ENCODE data around the gene RUSF1.
"Not testable (repeated sequence)": the region's sequence is repeated elsewhere in the genome, so short reads cannot be mapped to it uniquely, and the experiment has no call there.

The RUSF1 gene

GRCh38 chr16:31487071-31487719 lies 21.0 kb downstream of the RUSF1 start:
- no peak for DNase-seq (ENCODE audit: low spot score)

- DNase-seq (ENCODE audit: low spot score) = no peak
These were observed 22.1 kb downstream of the RUSF1 start for GRCh38 chr16:31486045-31486444.

GRCh38 chr16:31485571-31485970 lies 22.6 kb downstream of the RUSF1 start:
- DNase-seq (ENCODE audit: low spot score) = no peak

- DNase-seq (ENCODE audit: low spot score) = no peak
These were observed 23.6 kb downstream of the RUSF1 start for GRCh38 chr16:31484491-31485171.

- not testable (repeated sequence) for DNase-seq (ENCODE audit: low spot score)
These were observed 24.1 kb downstream of the RUSF1 start for GRCh38 chr16:31484048-31484447.

- DNase-seq (ENCODE audit: low spot score) = no peak
These were observed 25.1 kb downstream of the RUSF1 start, which contains the start of gene SLC5A2 for GRCh38 chr16:31483081-31483480. Gene SLC5A2 (plus strand): TSS chr16:31483123. CDS start chr16:31483137, 14 bp downstream.

GRCh38 chr16:31480851-31481536 lies 27.2 kb downstream of the RUSF1 start:
- DNase-seq (ENCODE audit: low spot score) = no peak

- DNase-seq (ENCODE audit: low spot score) = no peak
These were observed 28.4 kb downstream of the RUSF1 start for GRCh38 chr16:31479751-31480150.

GRCh38 chr16:31478956-31479355 lies 29.2 kb downstream of the RUSF1 start:
- no peak for DNase-seq (ENCODE audit: low spot score)

GRCh38 chr16:31477220-31478216 lies 30.7 kb downstream of the RUSF1 start:
- DNase-seq (ENCODE audit: low spot score) = peak; percentile 27

GRCh38 chr16:31476303-31477219 lies 31.6 kb downstream of the RUSF1 start:
- DNase-seq (ENCODE audit: low spot score) = peak; percentile 93

- no peak for DNase-seq (ENCODE audit: low spot score)
These were observed 32.3 kb downstream of the RUSF1 start for GRCh38 chr16:31475946-31476302.

- no peak for DNase-seq (ENCODE audit: low spot score)
These were observed 33.1 kb downstream of the RUSF1 start for GRCh38 chr16:31474773-31475738.

- no peak for DNase-seq (ENCODE audit: low spot score)
These were observed 33.9 kb downstream of the RUSF1 start for GRCh38 chr16:31474173-31474714.

- no peak for DNase-seq (ENCODE audit: low spot score)
These were observed 34.8 kb downstream of the RUSF1 start for GRCh38 chr16:31473264-31473984.

- no peak for DNase-seq (ENCODE audit: low spot score)
These were observed 35.4 kb downstream of the RUSF1 start for GRCh38 chr16:31472709-31473203.

- DNase-seq (ENCODE audit: low spot score) = no peak
These were observed 36.1 kb downstream of the RUSF1 start, which contains the start of gene TGFB1I1 for GRCh38 chr16:31471875-31472708. Gene TGFB1I1 (plus strand): TSS chr16:31472152. CDS start chr16:31472189, 37 bp downstream.

All from CD4-positive, alpha-beta T cell treated with Interleukin-6 at 100 ng/mL for 8 hours (primary cell).